Keratinocyte (primary cell): ENCODE data around the gene PRLHR. TPM values are rescaled to one million over a fixed set of nuclear protein-coding genes. Genes with fewer than 3 reads are reported as not detected.

Experiments
- DNase-seq: peaks from one replicate; pipeline ENCODE4 v3.0.0-alpha.2; 2011; ENCODE audit warnings: low read depth, missing footprints, low spot score
- FAIRE-seq: peaks from 2 replicates; lab custom pipeline; 2011; peaks lifted over from hg19 to GRCh38; lab: Jason Lieb, UNC
- H2AFZ ChIP-seq: 2 replicates; pipeline ENCODE4 v1.6.0; 2012; ENCODE audit warnings: low read length, control low read depth, inconsistent platforms; ENCODE audit not compliant: control insufficient read depth
- H3K27ac ChIP-seq: 2 replicates; pipeline ENCODE4 v1.5.1; 2011; ENCODE audit warnings: low read length; ENCODE audit not compliant: control insufficient read depth, insufficient read depth
- H3K27me3 ChIP-seq: 3 replicates; pipeline ENCODE4 v1.6.0; 2011; ENCODE audit warnings: low read length; ENCODE audit not compliant: control insufficient read depth, insufficient read depth; ENCODE audit errors: extremely low read depth
- H3K36me3 ChIP-seq, 2 experiments: 2 replicates in 1 of 2; 3 replicates in 1 of 2; pipeline ENCODE4 v1.5.1; 2011; ENCODE audit warnings: low read length in 2 of 2, mild to moderate bottlenecking in 1 of 2; ENCODE audit not compliant: control insufficient read depth in 2 of 2, insufficient read depth in 2 of 2; ENCODE audit errors: extremely low read depth in 1 of 2
- H3K4me1 ChIP-seq: 3 replicates; pipeline ENCODE4 v1.5.1; 2011; ENCODE audit warnings: low read length; ENCODE audit not compliant: control insufficient read depth, insufficient read depth; ENCODE audit errors: extremely low read depth
- H3K4me2 ChIP-seq: 3 replicates; pipeline ENCODE4 v1.6.0; 2011; ENCODE audit warnings: low read depth, low read length; ENCODE audit not compliant: control insufficient read depth, insufficient read depth; ENCODE audit errors: extremely low read depth
- H3K4me3 ChIP-seq, 3 experiments: fragments of 200-600 bp in 1 of 3; sonication (generic) in 1 of 3; 2 replicates in 2 of 3; 3 replicates in 1 of 3; pipeline ENCODE4 v1.5.1; 2011 to 2016; ENCODE audit warnings: low read length in 3 of 3, mild to moderate bottlenecking in 3 of 3, control low read depth in 2 of 3, inconsistent platforms in 1 of 3, low read depth in 1 of 3, mixed read lengths in 1 of 3, mixed run types in 1 of 3, moderate library complexity in 1 of 3; ENCODE audit not compliant: control insufficient read depth in 2 of 3, insufficient read depth in 2 of 3; ENCODE audit errors: extremely low read depth in 1 of 3
- H3K79me2 ChIP-seq: 2 replicates; pipeline ENCODE4 v1.6.0; 2012; ENCODE audit warnings: low read length; ENCODE audit not compliant: control insufficient read depth, insufficient read depth
- H3K9ac ChIP-seq: 3 replicates; pipeline ENCODE4 v1.6.0; 2011; ENCODE audit warnings: low read length; ENCODE audit not compliant: control insufficient read depth, insufficient read depth; ENCODE audit errors: extremely low read depth
- H3K9me1 ChIP-seq: 3 replicates; pipeline ENCODE4 v1.6.0; 2011; ENCODE audit warnings: low read length; ENCODE audit not compliant: control insufficient read depth, insufficient read depth; ENCODE audit errors: extremely low read depth
- H3K9me3 ChIP-seq: 2 replicates; pipeline ENCODE4 v1.5.1; 2012; ENCODE audit warnings: low read depth, low read length; ENCODE audit not compliant: control insufficient read depth
- H4K20me1 ChIP-seq: 3 replicates; pipeline ENCODE4 v1.6.0; 2011; ENCODE audit warnings: low read length; ENCODE audit not compliant: control insufficient read depth, insufficient read depth; ENCODE audit errors: extremely low read depth
- EZH2 ChIP-seq: IDR thresholded peaks from one replicate; pipeline ENCODE4 v1.6.1; 2012; ENCODE audit warnings: inconsistent platforms, mild to moderate bottlenecking, low read length, moderate library complexity
- dilution Hi-C: fragments of 300-500 bp; cut with MboI; formaldehyde crosslinking; loops from one replicate; pipeline ENCODE4 v1.7.0; 2020; ENCODE audit warnings: low sequenced_read_pairs; ENCODE audit not compliant: extremely low pct_ligation_motif_present
- polyA plus RNA-seq, 5 experiments: library from polyadenylated mRNA; depleted of rRNA in 3 of 5; stranded (reverse) in 3 of 5; stranded (forward) in 1 of 5; unstranded in 1 of 5; fragments of >200 nt; gene quantifications; 1 replicate in 1 of 5; 2 replicates in 3 of 5; 3 replicates in 1 of 5; pipeline versions ENCODE4 v1.2.1 to v1.2.3, GENCODE V29; 2011 to 2012; ENCODE audit warnings: missing spikeins in 2 of 5, low read depth in 1 of 5, low replicate concordance in 1 of 5
- TF ChIP-seq, protein P1 (sequence below), 3 experiments: IDR thresholded peaks in 1 of 3; conservative IDR thresholded peaks in 1 of 3; optimal IDR thresholded peaks in 1 of 3; 2 replicates in 2 of 3; 3 replicates in 1 of 3; pipeline versions ENCODE3 to v1.5.1; 2011; ENCODE audit warnings: low read length in 3 of 3, mild to moderate bottlenecking in 3 of 3, moderate library complexity in 2 of 3, control low read depth in 1 of 3, inconsistent platforms in 1 of 3; ENCODE audit not compliant: insufficient read depth in 2 of 3; ENCODE audit errors: extremely low read depth in 1 of 3

PRLHR gene
- polyA plus RNA-seq, 1 donor (not counting 4 experiments of a cell fraction or from before 2014, with no cell fraction given), result not detected

DNA sequence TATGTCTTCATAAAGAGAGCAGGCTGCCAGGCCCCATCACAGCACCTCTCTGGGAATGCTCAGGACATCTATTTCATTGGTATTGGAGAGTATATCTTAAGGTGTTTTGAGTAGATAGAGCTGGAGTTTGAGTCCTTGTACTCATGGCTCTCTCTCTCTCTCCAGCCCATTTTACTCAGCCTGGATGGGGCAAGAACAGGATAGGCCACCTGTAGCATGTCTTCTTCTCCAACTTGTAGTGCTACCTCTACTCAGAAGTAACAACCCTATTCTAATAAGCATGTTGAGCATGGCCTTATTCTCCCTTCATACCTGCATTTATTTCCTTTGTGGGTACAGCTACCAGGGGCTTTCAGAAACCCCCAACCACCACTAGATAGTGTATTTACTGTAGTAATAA lies 21.9 kb downstream of the PRLHR start:
- no peak overlapping the region for H3K4me3 ChIP-seq
- no peaks in the 10 kb centered on the region for H3K9me3 ChIP-seq
- no peak overlapping the region for H3K4me2 ChIP-seq
- no peak overlapping the region for H3K9ac ChIP-seq
- no peak overlapping the region for H3K27ac ChIP-seq
- peaks cover under 1% of the 10 kb centered on the region for H3K4me1 ChIP-seq
- H2AFZ ChIP-seq, result no peak overlapping the region
- H3K27me3 ChIP-seq, result no peaks in the 10 kb centered on the region
- H4K20me1 ChIP-seq, result no peaks in the 10 kb centered on the region
- TF ChIP-seq, protein P1, sequence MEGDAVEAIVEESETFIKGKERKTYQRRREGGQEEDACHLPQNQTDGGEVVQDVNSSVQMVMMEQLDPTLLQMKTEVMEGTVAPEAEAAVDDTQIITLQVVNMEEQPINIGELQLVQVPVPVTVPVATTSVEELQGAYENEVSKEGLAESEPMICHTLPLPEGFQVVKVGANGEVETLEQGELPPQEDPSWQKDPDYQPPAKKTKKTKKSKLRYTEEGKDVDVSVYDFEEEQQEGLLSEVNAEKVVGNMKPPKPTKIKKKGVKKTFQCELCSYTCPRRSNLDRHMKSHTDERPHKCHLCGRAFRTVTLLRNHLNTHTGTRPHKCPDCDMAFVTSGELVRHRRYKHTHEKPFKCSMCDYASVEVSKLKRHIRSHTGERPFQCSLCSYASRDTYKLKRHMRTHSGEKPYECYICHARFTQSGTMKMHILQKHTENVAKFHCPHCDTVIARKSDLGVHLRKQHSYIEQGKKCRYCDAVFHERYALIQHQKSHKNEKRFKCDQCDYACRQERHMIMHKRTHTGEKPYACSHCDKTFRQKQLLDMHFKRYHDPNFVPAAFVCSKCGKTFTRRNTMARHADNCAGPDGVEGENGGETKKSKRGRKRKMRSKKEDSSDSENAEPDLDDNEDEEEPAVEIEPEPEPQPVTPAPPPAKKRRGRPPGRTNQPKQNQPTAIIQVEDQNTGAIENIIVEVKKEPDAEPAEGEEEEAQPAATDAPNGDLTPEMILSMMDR (optimal IDR thresholded peaks at IDR 0.05 in 1 of 3, IDR thresholded peaks at IDR 0.05 in 1 of 3, conservative IDR thresholded peaks at IDR 0.05 in 1 of 3; ENCODE audit: extremely low read depth in 1 of 3, insufficient read depth in 2 of 3, low read length in 3 of 3), result no peak
- TF ChIP-seq EZH2, result no peak
- no peak for DNase-seq
- no peaks in the 10 kb centered on the region for H3K36me3 ChIP-seq
- H3K9me1 ChIP-seq, result no peaks in the 10 kb centered on the region
- H3K79me2 ChIP-seq, result no peaks in the 10 kb centered on the region
- dilution Hi-C loops, result no loop called here
- no peak for FAIRE-seq

DNA sequence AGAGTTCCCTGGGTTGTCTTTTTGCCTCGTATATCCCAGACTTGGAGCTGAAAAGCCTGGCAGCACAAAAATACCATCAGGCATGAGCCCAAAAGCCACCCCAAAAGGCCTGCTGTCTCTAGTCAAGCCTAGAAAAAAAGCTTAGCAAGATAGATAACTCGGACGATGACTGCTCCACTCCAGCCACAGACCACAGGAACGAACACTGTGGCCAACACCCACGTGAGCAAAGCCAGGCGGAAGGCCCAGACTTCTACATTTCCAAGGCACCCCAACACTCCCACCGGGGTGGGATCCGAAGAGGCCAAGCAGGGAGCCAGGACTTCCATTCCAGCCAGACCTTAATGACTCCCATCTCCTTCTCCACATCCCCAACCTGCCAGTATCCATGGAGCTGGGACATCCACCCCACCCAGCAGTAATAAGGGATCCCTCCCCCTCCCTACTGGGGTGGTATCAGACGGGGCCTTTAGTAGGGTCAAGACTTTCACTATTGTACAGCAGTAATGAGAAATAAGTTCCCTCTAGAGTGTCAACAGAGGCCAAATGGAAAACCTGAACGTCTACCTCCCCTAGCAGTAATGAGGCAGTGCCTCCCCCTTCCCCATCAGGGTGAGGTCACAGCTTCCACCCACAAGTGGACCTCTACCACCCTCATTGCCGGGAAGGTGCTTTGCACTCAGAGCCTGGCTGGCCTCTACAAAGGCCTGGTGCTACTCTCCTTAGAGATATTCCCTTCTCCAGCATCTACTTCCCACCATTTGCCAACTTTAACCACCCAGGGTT lies 23.0 kb downstream of the PRLHR start:
- no peak overlapping the region for H3K4me3 ChIP-seq
- no peaks in the 10 kb centered on the region for H3K36me3 ChIP-seq
- dilution Hi-C loops, result no loop called here
- H3K79me2 ChIP-seq, result no peaks in the 10 kb centered on the region
- H2AFZ ChIP-seq, result no peak overlapping the region
- H3K4me2 ChIP-seq, result no peak overlapping the region
- no peak for DNase-seq
- H3K4me1 ChIP-seq, result peaks cover 3% of the 10 kb centered on the region
- no peaks in the 10 kb centered on the region for H3K9me1 ChIP-seq
- TF ChIP-seq, protein P1 (optimal IDR thresholded peaks at IDR 0.05 in 1 of 3, IDR thresholded peaks at IDR 0.05 in 1 of 3, conservative IDR thresholded peaks at IDR 0.05 in 1 of 3; ENCODE audit: extremely low read depth in 1 of 3, insufficient read depth in 2 of 3, low read length in 3 of 3), result no peak
- no peak for TF ChIP-seq EZH2
- no peaks in the 10 kb centered on the region for H4K20me1 ChIP-seq
- no peak for FAIRE-seq
- no peak overlapping the region for H3K27ac ChIP-seq
- H3K9me3 ChIP-seq, result no peaks in the 10 kb centered on the region
- H3K27me3 ChIP-seq, result no peaks in the 10 kb centered on the region
- no peak overlapping the region for H3K9ac ChIP-seq
